Common myeloid progenitor, CD34-positive (primary cell): ENCODE data around the gene NTF3.

Experiments used
- CTCF ChIA-PET: fragments of 350-600 bp; sonication (Branson Sonifier 250); formaldehyde crosslinking; loops from one replicate; lab custom pipeline; 2021; ENCODE audit warnings: antibody characterized with exemption; lab: Charles Lee
- POLR2A ChIA-PET: fragments of 350-600 bp; sonication (Branson Sonifier 250); formaldehyde crosslinking; loops from one replicate; lab custom pipeline; 2021; ENCODE audit warnings: antibody characterized with exemption; lab: Charles Lee
- DNase-seq, 3 donors: peaks; one replicate each; pipeline versions ENCODE4 v3.0.0 to v3.0.0-alpha.2; 2013
- H3K27ac ChIP-seq, 2 experiments: 1 replicate in 1 of 2; 2 replicates in 1 of 2; pipeline ENCODE4 v1.7.0; 2013; ENCODE audit warnings: inconsistent platforms in 2 of 2, low read length in 2 of 2, mild to moderate bottlenecking in 2 of 2, low read depth in 1 of 2, moderate library complexity in 1 of 2; ENCODE audit not compliant: severe bottlenecking in 2 of 2, insufficient read depth in 1 of 2, poor library complexity in 1 of 2
- H3K27me3 ChIP-seq, 5 experiments: replicated peaks in 2 of 5; 1 replicate in 3 of 5; 2 replicates in 2 of 5; pipeline versions ENCODE4 v1.6.1 to v1.7.0; 2013; ENCODE audit warnings: low read length in 4 of 5, mild to moderate bottlenecking in 2 of 5, moderate library complexity in 2 of 5, inconsistent platforms in 1 of 5; ENCODE audit not compliant: insufficient read depth in 5 of 5, control insufficient read depth in 4 of 5
- H3K36me3 ChIP-seq, 4 experiments: 1 replicate in 2 of 4; 2 replicates in 2 of 4; pipeline versions ENCODE4 v1.6.1 to v1.7.0; 2013; ENCODE audit warnings: low read length in 3 of 4, control low read depth in 1 of 4, mild to moderate bottlenecking in 1 of 4; ENCODE audit not compliant: control insufficient read depth in 4 of 4, insufficient read depth in 4 of 4
- H3K4me1 ChIP-seq, 4 experiments: 1 replicate in 3 of 4; 2 replicates in 1 of 4; pipeline versions ENCODE4 v1.6.1 to v1.7.1; 2013; ENCODE audit warnings: low read length in 3 of 4, mild to moderate bottlenecking in 3 of 4, control low read depth in 1 of 4, inconsistent platforms in 1 of 4, moderate library complexity in 1 of 4; ENCODE audit not compliant: control insufficient read depth in 4 of 4, insufficient read depth in 4 of 4; ENCODE audit errors: control extremely low read depth in 1 of 4
- H3K4me3 ChIP-seq, 7 experiments: 1 replicate in 4 of 7; 2 replicates in 3 of 7; pipeline versions ENCODE4 v1.5.1 to v1.7.0; 2013; ENCODE audit warnings: mild to moderate bottlenecking in 7 of 7, low read length in 6 of 7, moderate library complexity in 6 of 7, inconsistent platforms in 2 of 7, low read depth in 2 of 7, control low read depth in 1 of 7; ENCODE audit not compliant: insufficient read depth in 4 of 7, control insufficient read depth in 1 of 7; ENCODE audit errors: extremely low read depth in 1 of 7
- H3K9me3 ChIP-seq, 5 experiments: 1 replicate in 4 of 5; 2 replicates in 1 of 5; pipeline versions ENCODE4 v1.6.1 to v1.7.1; 2013; ENCODE audit warnings: low read length in 4 of 5, mild to moderate bottlenecking in 2 of 5, inconsistent platforms in 1 of 5, low read depth in 1 of 5, moderate library complexity in 1 of 5; ENCODE audit not compliant: control insufficient read depth in 4 of 5, insufficient read depth in 2 of 5; ENCODE audit errors: control extremely low read depth in 1 of 5
- WGBS: methylation state at CpG from one replicate; pipeline ENCODE4 v1.1.5; 2013; ENCODE audit not compliant: insufficient coverage; 5-methylcytosine and 5-hydroxymethylcytosine counted together

NTF3 gene

GRCh38 chr12:5447320-5447719 is 15.4 kb downstream of the NTF3 start:
- POLR2A ChIA-PET: no interaction called here
- 50% methylated on average over 2 of the region's 5 CpGs for WGBS
- no peak overlapping the region for H3K4me3 ChIP-seq
- H3K9me3 ChIP-seq: no peaks in the 10 kb centered on the region
- no peaks in the 10 kb centered on the region for H3K36me3 ChIP-seq
- CTCF ChIA-PET: interaction anchor here (0.6 to 1.3 kb wide), 3 partner anchors 10 to 253 kb away, joined by 3 read pairs; no protein-coding TSS in a partner anchor
- no peak for DNase-seq
- no peaks in the 10 kb centered on the region for H3K4me1 ChIP-seq
- H3K27ac ChIP-seq: no peak overlapping the region
- peaks cover 0 to 20% (median 12%) of the 10 kb centered on the region in 5 experiments for H3K27me3 ChIP-seq

- Histone ChIP-seq H3K4me3 (no peak overlapping the region), H3K27ac (no peak overlapping the region), H3K36me3 (no peaks in the 10 kb centered on the region), H3K4me1 (no peaks in the 10 kb centered on the region), H3K27me3 (peaks cover 0 to 18% (median 4%) of the 10 kb centered on the region in 5 experiments), H3K9me3 (no peaks in the 10 kb centered on the region)
- WGBS: no CpG with 5 or more reads among the region's 1 CpG
- CTCF ChIA-PET: interaction anchor here (1.2 to 1.6 kb wide), 2 partner anchors 12 to 16 kb away, joined by 4 to 7 read pairs; no protein-coding TSS in a partner anchor
- no peak for DNase-seq
- POLR2A ChIA-PET: no interaction called here
Measured at GRCh38 chr12:5451251-5451650, 19.3 kb downstream of the NTF3 start.

GRCh38 chr12:5452569-5452968 is 20.7 kb downstream of the NTF3 start:
- Histone ChIP-seq H3K36me3 (no peaks in the 10 kb centered on the region), H3K9me3 (no peaks in the 10 kb centered on the region), H3K4me1 (peaks cover 0 to 9% (median 9%) of the 10 kb centered on the region in 4 experiments), H3K4me3 (no peak overlapping the region), H3K27ac (no peak overlapping the region), H3K27me3 (peaks cover 0 to 18% (median 4%) of the 10 kb centered on the region in 5 experiments)
- 100% methylated on average over 3 of the region's 9 CpGs for WGBS
- DNase-seq: no peak
- POLR2A ChIA-PET: no interaction called here
- CTCF ChIA-PET: interaction anchor here (1.6 kb wide), 1 partner anchor 18 kb away, joined by 4 read pairs; no protein-coding TSS in a partner anchor

GRCh38 chr12:5453466-5453865 is 21.6 kb downstream of the NTF3 start:
- no peak overlapping the region for H3K27ac ChIP-seq
- H3K4me3 ChIP-seq: no peak overlapping the region
- WGBS: 94% methylated on average over 4 of the region's 5 CpGs
- ChIA-PET POLR2A (no interaction called here), CTCF (no interaction called here)
- no peak for DNase-seq
- no peaks in the 10 kb centered on the region for H3K9me3 ChIP-seq
- peaks cover 0 to 9% (median 9%) of the 10 kb centered on the region in 4 experiments for H3K4me1 ChIP-seq
- H3K27me3 ChIP-seq: peaks cover 0 to 10% (median 4%) of the 10 kb centered on the region in 5 experiments
- no peaks in the 10 kb centered on the region for H3K36me3 ChIP-seq

GRCh38 chr12:5455045-5455444 is 23.1 kb downstream of the NTF3 start:
- no peak for DNase-seq
- ChIA-PET CTCF (interaction anchor here (2.5 kb wide), 1 partner anchor 12 kb away, joined by 9 read pairs; no protein-coding TSS in a partner anchor), POLR2A (no interaction called here)
- no peaks in the 10 kb centered on the region for H3K36me3 ChIP-seq
- WGBS: 91% methylated on average over 10 of the region's 11 CpGs
- H3K4me1 ChIP-seq: peaks cover 0 to 9% (median 9%) of the 10 kb centered on the region in 4 experiments
- peaks cover 0 to 4% (median 1%) of the 10 kb centered on the region in 5 experiments for H3K27me3 ChIP-seq
- H3K4me3 ChIP-seq: no peak overlapping the region
- no peaks in the 10 kb centered on the region for H3K9me3 ChIP-seq
- H3K27ac ChIP-seq: no peak overlapping the region

GRCh38 chr12:5456030-5456429 is 24.1 kb downstream of the NTF3 start:
- no peak for DNase-seq
- no peak overlapping the region for H3K27ac ChIP-seq
- H3K4me1 ChIP-seq: peaks cover 0 to 9% (median 9%) of the 10 kb centered on the region in 4 experiments
- H3K36me3 ChIP-seq: no peaks in the 10 kb centered on the region
- ChIA-PET POLR2A (no interaction called here), CTCF (interaction anchor here (2.5 kb wide), 1 partner anchor 13 kb away, joined by 9 read pairs; no protein-coding TSS in a partner anchor)
- WGBS: 92% methylated on average over 5 of the region's 6 CpGs
- no peaks in the 10 kb centered on the region for H3K9me3 ChIP-seq
- no peaks in the 10 kb centered on the region for H3K27me3 ChIP-seq
- no peak overlapping the region for H3K4me3 ChIP-seq

GRCh38 chr12:5456906-5457305 is 25.0 kb downstream of the NTF3 start:
- Histone ChIP-seq H3K36me3 (no peaks in the 10 kb centered on the region), H3K4me1 (peaks cover 0 to 9% (median 9%) of the 10 kb centered on the region in 4 experiments), H3K27ac (no peak overlapping the region), H3K9me3 (peaks cover 0 to under 1% (median 0%) of the 10 kb centered on the region in 5 experiments), H3K27me3 (no peaks in the 10 kb centered on the region), H3K4me3 (no peak overlapping the region)
- 7% methylated on average over 8 of the region's 8 CpGs for WGBS
- ChIA-PET POLR2A (no interaction called here), CTCF (interaction anchor here (2.5 kb wide), 1 partner anchor 14 kb away, joined by 9 read pairs; no protein-coding TSS in a partner anchor)
- peak in 2 of 3 donors; percentile 52 to 62 for DNase-seq
